ENCODE measurements around the gene SEC14L3.

DNA sequence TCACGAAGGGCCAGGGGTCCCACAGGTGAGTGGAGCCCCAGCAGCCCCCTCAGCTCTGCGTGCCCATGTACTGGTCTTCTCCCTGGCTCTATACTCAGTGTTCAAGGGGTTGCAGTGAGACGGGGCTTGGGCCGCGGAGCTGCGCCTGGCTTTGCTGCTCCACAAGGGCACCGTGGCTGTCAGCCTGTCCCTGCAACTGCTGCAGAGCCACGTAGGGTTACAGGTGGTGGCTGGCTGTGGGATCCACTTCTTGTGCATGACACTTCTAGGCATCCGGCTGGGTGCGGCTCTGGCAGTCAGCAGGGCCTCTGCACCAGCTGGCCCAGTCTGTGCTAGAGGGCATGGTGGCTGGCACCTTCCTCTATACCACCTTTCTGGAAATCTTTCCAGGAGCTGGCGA, 32.0 kb downstream of the SEC14L3 start:
- TF ChIP-seq, protein P1, sequence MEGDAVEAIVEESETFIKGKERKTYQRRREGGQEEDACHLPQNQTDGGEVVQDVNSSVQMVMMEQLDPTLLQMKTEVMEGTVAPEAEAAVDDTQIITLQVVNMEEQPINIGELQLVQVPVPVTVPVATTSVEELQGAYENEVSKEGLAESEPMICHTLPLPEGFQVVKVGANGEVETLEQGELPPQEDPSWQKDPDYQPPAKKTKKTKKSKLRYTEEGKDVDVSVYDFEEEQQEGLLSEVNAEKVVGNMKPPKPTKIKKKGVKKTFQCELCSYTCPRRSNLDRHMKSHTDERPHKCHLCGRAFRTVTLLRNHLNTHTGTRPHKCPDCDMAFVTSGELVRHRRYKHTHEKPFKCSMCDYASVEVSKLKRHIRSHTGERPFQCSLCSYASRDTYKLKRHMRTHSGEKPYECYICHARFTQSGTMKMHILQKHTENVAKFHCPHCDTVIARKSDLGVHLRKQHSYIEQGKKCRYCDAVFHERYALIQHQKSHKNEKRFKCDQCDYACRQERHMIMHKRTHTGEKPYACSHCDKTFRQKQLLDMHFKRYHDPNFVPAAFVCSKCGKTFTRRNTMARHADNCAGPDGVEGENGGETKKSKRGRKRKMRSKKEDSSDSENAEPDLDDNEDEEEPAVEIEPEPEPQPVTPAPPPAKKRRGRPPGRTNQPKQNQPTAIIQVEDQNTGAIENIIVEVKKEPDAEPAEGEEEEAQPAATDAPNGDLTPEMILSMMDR (IDR thresholded peaks at IDR 0.05), result no peak
- TF ChIP-seq, protein P2, sequence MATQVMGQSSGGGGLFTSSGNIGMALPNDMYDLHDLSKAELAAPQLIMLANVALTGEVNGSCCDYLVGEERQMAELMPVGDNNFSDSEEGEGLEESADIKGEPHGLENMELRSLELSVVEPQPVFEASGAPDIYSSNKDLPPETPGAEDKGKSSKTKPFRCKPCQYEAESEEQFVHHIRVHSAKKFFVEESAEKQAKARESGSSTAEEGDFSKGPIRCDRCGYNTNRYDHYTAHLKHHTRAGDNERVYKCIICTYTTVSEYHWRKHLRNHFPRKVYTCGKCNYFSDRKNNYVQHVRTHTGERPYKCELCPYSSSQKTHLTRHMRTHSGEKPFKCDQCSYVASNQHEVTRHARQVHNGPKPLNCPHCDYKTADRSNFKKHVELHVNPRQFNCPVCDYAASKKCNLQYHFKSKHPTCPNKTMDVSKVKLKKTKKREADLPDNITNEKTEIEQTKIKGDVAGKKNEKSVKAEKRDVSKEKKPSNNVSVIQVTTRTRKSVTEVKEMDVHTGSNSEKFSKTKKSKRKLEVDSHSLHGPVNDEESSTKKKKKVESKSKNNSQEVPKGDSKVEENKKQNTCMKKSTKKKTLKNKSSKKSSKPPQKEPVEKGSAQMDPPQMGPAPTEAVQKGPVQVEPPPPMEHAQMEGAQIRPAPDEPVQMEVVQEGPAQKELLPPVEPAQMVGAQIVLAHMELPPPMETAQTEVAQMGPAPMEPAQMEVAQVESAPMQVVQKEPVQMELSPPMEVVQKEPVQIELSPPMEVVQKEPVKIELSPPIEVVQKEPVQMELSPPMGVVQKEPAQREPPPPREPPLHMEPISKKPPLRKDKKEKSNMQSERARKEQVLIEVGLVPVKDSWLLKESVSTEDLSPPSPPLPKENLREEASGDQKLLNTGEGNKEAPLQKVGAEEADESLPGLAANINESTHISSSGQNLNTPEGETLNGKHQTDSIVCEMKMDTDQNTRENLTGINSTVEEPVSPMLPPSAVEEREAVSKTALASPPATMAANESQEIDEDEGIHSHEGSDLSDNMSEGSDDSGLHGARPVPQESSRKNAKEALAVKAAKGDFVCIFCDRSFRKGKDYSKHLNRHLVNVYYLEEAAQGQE (IDR thresholded peaks at IDR 0.05; ENCODE audit: insufficient read depth in 1 of 2, low read depth in 2 of 2, low read length in 1 of 2), result no peak
- TF ChIP-seq POLR2AphosphoS5 (IDR thresholded peaks at IDR 0.05; ENCODE audit: low read depth, low read length) (no peak), SIN3A (IDR thresholded peaks at IDR 0.05; ENCODE audit: borderline replicate concordance, insufficient read depth, low read depth, low read length) (no peak)
